NCI-H1930 (cell line): ENCODE results near the gene ZNF783.

Experiments used
- DNase-seq, 2 experiments: peaks; one replicate each; lab custom pipeline; 2025; lab: John Stamatoyannopoulos, UW

Gene ZNF783

DNA sequence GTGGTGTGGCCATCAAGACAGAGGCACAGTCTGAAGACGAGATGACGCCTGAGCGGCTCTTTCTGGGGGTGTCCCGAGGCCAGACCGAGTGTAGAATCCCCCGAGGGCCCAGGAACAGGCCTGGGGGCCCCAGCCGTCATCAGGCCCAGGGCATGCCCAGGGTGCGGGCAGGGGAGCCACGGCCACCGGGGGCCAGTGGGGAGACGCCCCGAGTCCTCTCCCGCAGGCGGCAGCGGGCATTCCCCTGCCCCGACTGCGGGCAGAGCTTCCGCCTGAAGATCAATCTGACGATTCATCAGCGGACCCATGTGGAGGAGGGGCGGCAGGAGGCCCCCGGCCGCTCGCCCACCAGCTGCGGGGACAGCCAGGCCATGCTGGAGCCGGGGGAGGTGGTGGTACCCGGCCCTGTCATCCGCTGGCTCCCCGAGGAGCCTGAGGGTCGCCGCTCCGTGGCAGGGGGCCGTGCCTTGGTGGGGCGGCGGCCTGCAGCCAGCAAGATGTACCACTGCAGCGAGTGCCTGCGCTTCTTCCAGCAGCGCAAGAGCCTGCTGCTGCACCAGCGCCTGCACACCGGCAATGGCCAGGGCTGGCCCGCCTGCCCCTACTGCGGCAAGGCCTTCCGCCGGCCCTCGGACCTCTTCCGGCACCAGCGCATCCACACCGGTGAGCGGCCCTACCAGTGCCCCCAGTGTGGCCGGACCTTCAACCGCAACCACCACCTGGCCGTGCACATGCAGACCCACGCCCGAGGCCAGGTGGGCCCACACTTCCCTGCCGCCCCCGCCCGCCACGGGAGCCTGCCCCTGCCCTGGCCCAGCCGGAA, 19.7 kb downstream of the ZNF783 start:
- DNase-seq, result no peak

- DNase-seq, result no peak
These were observed 20.3 kb downstream of the ZNF783 start for GRCh38 chr7:149282331-149282655.

DNA sequence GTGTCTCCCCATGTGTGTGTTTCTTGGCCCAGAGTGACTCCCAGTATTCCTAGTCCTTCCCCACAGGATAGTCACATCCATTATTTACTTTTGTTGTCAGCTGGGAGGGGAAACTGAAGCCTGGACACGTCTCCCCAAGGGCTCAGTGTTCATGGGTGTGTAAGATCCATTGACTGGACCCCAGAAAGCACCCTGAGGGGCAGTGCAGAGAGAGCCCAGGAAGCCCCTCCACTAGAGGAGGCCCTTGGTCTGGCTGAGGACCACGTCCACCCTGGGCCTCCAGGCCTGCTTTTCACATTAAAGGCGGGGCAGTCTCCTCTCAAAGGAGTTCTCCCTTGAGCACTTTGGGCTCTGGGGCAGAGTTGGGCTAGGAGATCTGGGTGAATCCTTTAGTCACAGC, 21.3 kb downstream of the ZNF783 start:
- no peak for DNase-seq

DNA sequence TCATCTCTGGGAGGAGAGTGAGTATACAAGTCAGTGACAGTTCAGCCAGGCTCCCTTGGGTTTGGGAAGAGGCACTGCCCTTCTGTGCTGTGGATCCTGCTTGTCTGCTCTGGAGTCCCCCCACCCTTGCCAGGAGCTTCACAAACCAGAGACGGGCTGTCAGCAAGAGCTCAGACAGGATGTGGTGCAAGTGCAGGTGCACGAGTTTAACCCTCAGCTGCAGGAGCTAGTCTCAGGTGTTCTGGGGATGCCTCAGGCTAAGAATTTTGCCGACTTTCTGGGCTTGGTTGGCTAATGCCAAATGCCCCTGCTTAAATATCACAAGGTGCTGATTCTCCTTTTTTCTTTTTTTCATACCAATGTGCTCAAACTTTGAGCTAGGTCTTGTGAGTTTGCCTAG, 22.3 kb downstream of the ZNF783 start:
- no peak for DNase-seq

DNA sequence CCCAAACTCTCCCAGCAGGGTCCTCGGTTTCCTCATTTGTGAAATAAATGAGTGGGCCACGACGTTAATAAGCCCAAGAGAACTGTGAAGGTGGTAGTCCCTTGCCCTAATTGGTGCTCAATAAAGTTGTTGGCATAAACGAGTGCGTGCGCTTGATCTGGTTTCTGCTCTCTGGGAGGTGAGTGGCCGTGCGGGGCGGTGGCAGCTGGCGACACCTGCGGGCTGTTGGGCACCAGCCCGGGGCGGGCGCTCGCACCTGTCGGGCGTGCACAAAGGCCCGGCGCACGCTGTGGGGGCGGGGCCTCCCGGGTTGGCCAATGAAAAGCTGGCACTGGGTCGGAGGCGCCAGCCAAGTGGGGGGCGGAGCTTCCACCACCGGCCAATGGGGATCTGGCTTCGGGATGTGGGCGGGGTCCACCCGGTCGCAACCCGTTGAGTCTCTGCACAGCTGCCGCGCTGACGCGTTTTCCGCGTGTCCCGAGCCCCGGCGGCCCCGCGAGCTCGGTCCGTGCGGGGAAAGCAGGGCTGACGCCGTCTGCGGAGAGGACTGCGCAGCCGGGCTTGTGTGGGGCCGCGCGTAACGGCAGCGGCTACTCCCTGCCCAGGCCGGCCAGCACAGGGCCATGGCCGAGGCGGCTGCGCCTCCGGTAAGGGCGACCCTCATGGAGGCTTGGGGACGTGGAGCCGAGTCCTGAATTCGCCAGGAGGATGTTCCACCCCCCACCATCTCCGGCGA, 23.0 kb downstream of the ZNF783 start:
- DNase-seq, result peak; percentile 96 to 98

- no peak for DNase-seq
These were observed 23.6 kb downstream of the ZNF783 start for GRCh38 chr7:149285603-149286002.

GRCh38 chr7:149286811-149287400, 24.9 kb downstream of the ZNF783 start:
- no peak for DNase-seq

DNA sequence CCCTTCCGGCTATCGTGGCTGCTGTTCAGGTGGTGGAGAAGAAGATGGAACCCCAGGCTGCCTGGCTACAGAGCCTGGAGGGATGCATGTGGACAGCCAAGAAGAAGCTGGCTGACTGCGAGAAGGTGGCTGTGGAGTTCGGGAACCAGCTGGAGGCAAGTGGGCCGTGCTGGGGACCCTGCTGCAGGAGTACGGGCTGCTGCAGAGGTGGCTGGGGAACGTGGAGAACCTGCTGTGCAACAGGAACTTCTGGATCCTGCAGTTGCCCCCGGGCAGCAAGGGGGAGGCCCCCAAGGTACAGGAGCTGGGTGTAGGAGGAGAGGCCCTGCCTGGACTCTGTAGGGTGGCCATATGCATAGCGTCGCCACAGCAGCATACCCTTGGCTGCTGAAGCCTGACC, 25.6 kb downstream of the ZNF783 start:
- no peak for DNase-seq

GRCh38 chr7:149289262-149289661, 27.3 kb downstream of the ZNF783 start:
- DNase-seq, result no peak

DNA sequence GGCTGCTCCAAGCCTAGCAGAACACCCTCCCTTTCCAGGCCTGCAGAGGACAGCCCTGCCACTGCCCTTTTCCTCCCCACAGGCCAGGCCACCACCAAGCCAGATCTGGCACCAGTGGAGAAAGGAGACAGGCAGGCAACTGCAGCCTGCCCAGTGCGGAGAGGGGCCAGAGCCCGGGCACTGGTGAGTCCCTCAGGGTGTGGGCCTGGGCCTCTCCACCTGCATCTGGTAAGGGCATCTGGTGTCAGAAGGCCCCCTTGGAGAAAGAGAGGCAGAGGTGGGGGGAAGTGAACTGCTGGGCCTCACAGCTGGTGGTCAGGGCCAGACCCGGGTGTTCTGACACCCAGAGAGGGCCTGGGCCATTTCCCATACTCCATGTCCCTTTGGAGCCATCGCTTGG, 27.9 kb downstream of the ZNF783 start:
- DNase-seq, result no peak

- DNase-seq, result no peak
These were observed 29.2 kb downstream of the ZNF783 start for GRCh38 chr7:149291036-149291780.

DNA sequence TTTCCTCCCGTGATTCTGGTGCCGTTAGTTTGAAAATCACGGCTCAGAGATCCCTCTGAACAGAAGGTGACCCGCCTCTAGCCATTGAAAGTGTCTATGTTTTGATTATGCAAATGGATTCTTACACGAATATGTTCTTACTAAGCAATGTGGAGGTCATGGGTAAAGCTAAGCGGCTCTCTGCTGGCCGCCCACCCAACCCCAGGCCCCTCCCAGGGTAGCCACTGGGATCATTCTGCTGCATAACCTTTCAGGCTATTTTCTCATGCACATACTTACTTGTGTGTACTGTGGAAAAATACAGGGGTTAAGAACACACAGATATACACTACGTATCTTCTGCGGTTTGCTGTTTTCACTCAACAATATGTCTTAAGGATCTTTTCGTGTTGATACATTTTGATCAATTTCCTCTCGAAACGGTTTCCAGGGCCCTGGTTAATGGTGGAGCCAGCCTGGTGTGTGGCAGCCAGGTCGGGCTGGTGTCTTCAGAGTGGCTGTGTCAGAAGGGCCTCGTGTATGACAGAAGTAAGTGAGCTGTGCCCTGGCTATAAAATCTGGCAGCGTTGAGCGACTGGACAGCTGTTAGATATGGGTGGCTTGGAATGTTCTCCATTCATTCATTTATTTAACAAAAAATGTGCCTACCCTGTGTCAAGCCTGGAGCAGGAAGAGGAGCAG, 29.9 kb downstream of the ZNF783 start:
- no peak for DNase-seq

- no peak for DNase-seq
These were observed 30.4 kb downstream of the ZNF783 start for GRCh38 chr7:149292462-149292823.

DNA sequence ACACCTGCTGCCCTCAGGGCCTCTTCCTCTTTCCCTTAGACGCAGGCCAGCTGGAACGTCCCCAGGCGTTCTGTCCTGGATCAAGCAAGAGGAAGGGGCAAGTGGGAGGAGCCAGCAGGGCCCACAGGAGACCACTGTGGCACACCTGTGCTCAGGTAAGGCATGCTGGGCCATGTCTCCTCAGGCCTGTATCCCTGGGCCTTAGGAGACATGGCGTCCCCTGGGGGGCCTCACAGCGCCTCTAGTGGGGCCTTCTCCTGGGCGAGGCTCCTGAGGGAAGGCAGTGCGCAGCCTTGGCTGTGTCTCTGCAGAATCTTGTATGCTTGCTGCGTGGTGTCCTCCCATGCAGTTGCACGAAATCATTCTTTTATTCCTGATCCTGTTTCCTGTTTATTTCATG, 31.3 kb downstream of the ZNF783 start:
- no peak for DNase-seq

- no peak for DNase-seq
These were observed 32.1 kb downstream of the ZNF783 start for GRCh38 chr7:149293946-149294633.

GRCh38 chr7:149294634-149295480, 32.9 kb downstream of the ZNF783 start:
- DNase-seq, result no peak

DNA sequence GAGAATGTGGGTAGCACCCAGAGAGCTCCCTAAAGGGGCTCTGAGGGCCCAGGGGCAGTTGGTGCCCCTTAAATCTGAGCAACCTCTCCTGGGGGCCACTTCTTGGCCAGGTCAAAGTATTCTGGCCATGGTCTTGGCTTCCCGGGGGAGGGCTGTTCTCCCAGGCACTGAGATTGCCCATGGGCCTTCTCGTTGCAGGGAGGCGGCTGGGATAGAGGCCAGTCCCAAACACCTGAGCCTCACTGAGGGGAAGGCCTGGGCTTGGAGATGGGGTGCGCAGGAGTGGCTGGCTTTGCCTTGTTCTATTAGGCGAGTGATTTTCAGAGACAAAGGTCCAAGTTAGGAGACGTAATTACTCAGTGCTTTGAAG, 33.5 kb downstream of the ZNF783 start:
- DNase-seq, result no peak

DNA sequence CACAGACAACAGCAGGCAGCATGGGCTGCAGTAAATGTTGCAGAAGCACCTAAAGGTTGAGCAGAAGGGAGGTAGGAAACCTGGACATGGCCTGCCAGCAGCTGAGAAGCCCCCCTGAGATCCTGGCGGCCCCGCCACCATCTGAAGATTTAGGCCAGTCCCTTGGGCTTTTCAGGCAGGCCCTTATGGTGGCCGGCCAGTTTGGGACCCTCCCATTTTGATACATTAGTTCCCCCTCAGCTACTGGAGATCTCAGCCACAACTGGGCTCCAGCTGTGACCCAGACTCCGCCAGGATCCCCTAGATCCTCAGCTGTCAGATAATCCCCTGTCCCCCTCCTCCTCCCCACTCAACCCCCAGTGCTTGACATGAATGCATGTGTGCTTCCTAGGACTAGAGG, 34.4 kb downstream of the ZNF783 start:
- no peak for DNase-seq

DNA sequence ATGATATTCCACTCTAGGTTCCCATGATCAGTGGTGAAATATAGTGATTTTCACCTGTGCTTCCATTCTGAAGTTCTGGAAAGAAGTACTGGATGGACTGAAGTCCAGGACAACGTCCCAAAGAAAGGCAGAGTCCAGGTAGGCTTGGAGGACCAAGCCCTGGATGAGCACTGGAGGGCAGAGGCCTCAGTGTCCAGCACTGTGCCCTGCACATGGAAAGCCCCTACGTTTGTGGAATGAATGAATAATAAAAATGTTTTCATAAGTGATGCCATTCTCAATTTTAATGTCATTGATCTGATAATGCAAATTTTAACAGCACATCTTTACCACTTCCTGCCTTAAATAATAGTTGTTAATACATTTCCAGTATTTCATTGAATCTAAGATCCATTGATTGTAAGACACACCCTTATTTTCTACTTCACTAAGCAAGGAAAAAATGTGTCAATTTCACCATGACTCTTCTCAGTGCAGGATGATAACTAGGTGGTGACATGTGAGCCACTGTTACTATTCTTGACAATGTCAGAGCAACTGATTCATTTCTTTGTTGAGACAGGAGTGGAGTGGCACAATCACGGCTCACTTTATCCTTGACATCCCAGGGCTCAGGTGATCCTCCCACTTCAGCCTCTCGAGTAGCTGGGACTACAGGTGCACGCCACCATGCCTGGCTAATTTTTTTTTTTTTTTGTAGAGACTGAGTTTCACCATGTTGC, 35.2 kb downstream of the ZNF783 start:
- DNase-seq, result no peak
